ENCODE data around the gene TEX30. TPM values are rescaled to one million over a fixed set of nuclear protein-coding genes. Genes with fewer than 3 reads are reported as not detected.
A peak's percentile ranks its signal among the peaks of the same experiment; 100 is the strongest.

TEX30 gene
- total and polyA plus RNA-seq, 2 donors from 2014 or later: 9.9 to 22.7 TPM

- intact Hi-C loops (cut with DNase I): no loop called here
Observed at GRCh38 chr13:102771298-102772041, 2.1 kb downstream of the TEX30 start.

GRCh38 chr13:102770435-102770834 lies 3.2 kb downstream of the TEX30 start:
- peak overlapping the region in 1 of 2 donors; percentile 12 for H3K27ac ChIP-seq (ENCODE audit: low read depth in 2 of 2, low read length in 2 of 2)
- FAIRE-seq (peak; percentile 38), DNase-seq (peak in 2 of 5 donors; percentile 7 to 32)
- intact Hi-C loops (cut with DNase I): no loop called here
- TF ChIP-seq CTCF (IDR thresholded peaks at IDR 0.05; ENCODE audit: borderline replicate concordance, extremely low read depth, insufficient read depth): no peak
- no peak overlapping the region for H3K9ac ChIP-seq (ENCODE audit: low read length in 3 of 3)
- no peaks in the 10 kb centered on the region for H3K27me3 ChIP-seq (ENCODE audit: control insufficient read depth, insufficient read depth, low read length)
- H3K9me3 ChIP-seq (ENCODE audit: control insufficient read depth in 2 of 3, insufficient read depth in 1 of 3, low read length in 3 of 3): no peaks in the 10 kb centered on the region
- H3K36me3 ChIP-seq (ENCODE audit: control insufficient read depth in 2 of 3, insufficient read depth in 3 of 3, low read length in 3 of 3): peaks cover 0 to 10% (median 0%) of the 10 kb centered on the region in 3 donors
- H3K4me3 ChIP-seq (ENCODE audit: low read length in 3 of 3): no peak overlapping the region
- peaks cover 0 to 6% (median 4%) of the 10 kb centered on the region in 3 donors for H3K4me1 ChIP-seq (ENCODE audit: control insufficient read depth in 2 of 3, insufficient read depth in 2 of 3, low read depth in 1 of 3, low read length in 3 of 3)

More at GRCh38 chr13:102771298-102772041, 2.1 kb downstream of the TEX30 start:
- Histone ChIP-seq H3K9me3 (ENCODE audit: control insufficient read depth in 2 of 3, insufficient read depth in 1 of 3, low read length in 3 of 3) (no peaks in the 10 kb centered on the region), H3K36me3 (ENCODE audit: control insufficient read depth in 2 of 3, insufficient read depth in 3 of 3, low read length in 3 of 3) (peaks cover 0 to under 1% (median 0%) of the 10 kb centered on the region in 3 donors), H3K27me3 (ENCODE audit: control insufficient read depth, insufficient read depth, low read length) (no peaks in the 10 kb centered on the region), H3K4me1 (ENCODE audit: control insufficient read depth in 2 of 3, insufficient read depth in 2 of 3, low read depth in 1 of 3, low read length in 3 of 3) (peaks cover 0 to 6% (median 4%) of the 10 kb centered on the region in 3 donors), H3K27ac (ENCODE audit: low read depth in 2 of 2, low read length in 2 of 2) (no peak overlapping the region), H3K9ac (ENCODE audit: low read length in 3 of 3) (no peak overlapping the region), H3K4me3 (ENCODE audit: low read length in 3 of 3) (no peak overlapping the region)
- DNase-seq: no peak
- FAIRE-seq: no peak
- TF ChIP-seq CTCF (IDR thresholded peaks at IDR 0.05; ENCODE audit: borderline replicate concordance, extremely low read depth, insufficient read depth): no peak

- TF ChIP-seq CTCF (IDR thresholded peaks at IDR 0.05; ENCODE audit: borderline replicate concordance, extremely low read depth, insufficient read depth): no peak
- FAIRE-seq: no peak
- Histone ChIP-seq H3K9me3 (ENCODE audit: control insufficient read depth in 2 of 3, insufficient read depth in 1 of 3, low read length in 3 of 3) (no peaks in the 10 kb centered on the region), H3K27ac (ENCODE audit: low read depth in 2 of 2, low read length in 2 of 2) (no peak overlapping the region), H3K4me3 (ENCODE audit: low read length in 3 of 3) (no peak overlapping the region), H3K36me3 (ENCODE audit: control insufficient read depth in 2 of 3, insufficient read depth in 3 of 3, low read length in 3 of 3) (peaks cover 0 to 13% (median 0%) of the 10 kb centered on the region in 3 donors), H3K9ac (ENCODE audit: low read length in 3 of 3) (no peak overlapping the region), H3K27me3 (ENCODE audit: control insufficient read depth, insufficient read depth, low read length) (no peaks in the 10 kb centered on the region), H3K4me1 (ENCODE audit: control insufficient read depth in 2 of 3, insufficient read depth in 2 of 3, low read depth in 1 of 3, low read length in 3 of 3) (peaks cover 0 to 6% (median 4%) of the 10 kb centered on the region in 3 donors)
- intact Hi-C loops (cut with DNase I): no loop called here
- DNase-seq: no peak
Observed at GRCh38 chr13:102769679-102770078, 3.9 kb downstream of the TEX30 start.
